Trophoblast cell (in vitro differentiated cells and primary cell): Measurements from ENCODE around the gene CEACAM6.
A peak's percentile ranks its signal among the peaks of the same experiment; 100 is the strongest.

ENCODE experiments used
- DNase-seq, 2 donors: peaks; one replicate each; pipeline ENCODE4 v3.0.0-alpha.2; 2016
- H2AFZ ChIP-seq: 2 replicates; pipeline ENCODE4 v1.6.1; 2013; ENCODE audit warnings: low read length, moderate library complexity, mild to moderate bottlenecking; ENCODE audit not compliant: insufficient read depth, poor library complexity
- H2AK5ac ChIP-seq: 2 replicates; pipeline ENCODE4 v1.6.1; 2013; ENCODE audit warnings: mild to moderate bottlenecking, low read length
- H2BK120ac ChIP-seq: 2 replicates; pipeline ENCODE4 v1.6.1; 2013; ENCODE audit warnings: low read length, mild to moderate bottlenecking, moderate library complexity; ENCODE audit not compliant: insufficient read depth, poor library complexity
- H2BK12ac ChIP-seq: 2 replicates; pipeline ENCODE4 v1.6.1; 2013; ENCODE audit warnings: mild to moderate bottlenecking, low read length, moderate library complexity
- H2BK5ac ChIP-seq: 2 replicates; pipeline ENCODE4 v1.6.1; 2013; ENCODE audit warnings: low read length, low read depth, moderate library complexity, mild to moderate bottlenecking; ENCODE audit not compliant: poor library complexity
- H3K14ac ChIP-seq: 2 replicates; pipeline ENCODE4 v1.6.1; 2013; ENCODE audit warnings: mild to moderate bottlenecking, low read length
- H3K18ac ChIP-seq: 2 replicates; pipeline ENCODE4 v1.6.1; 2013; ENCODE audit warnings: mild to moderate bottlenecking, low read length
- H3K23ac ChIP-seq: 2 replicates; pipeline ENCODE4 v1.6.1; 2013; ENCODE audit warnings: low read length
- H3K27ac ChIP-seq: 2 replicates; pipeline ENCODE4 v1.5.1; 2013; ENCODE audit warnings: low read depth, mild to moderate bottlenecking, inconsistent platforms, low read length, moderate library complexity
- H3K27me3 ChIP-seq: 2 replicates; pipeline ENCODE4 v1.6.1; 2013; ENCODE audit warnings: inconsistent platforms, mild to moderate bottlenecking, low read length, moderate library complexity; ENCODE audit not compliant: insufficient read depth
- H3K36me3 ChIP-seq, 2 experiments: 1 replicate in 1 of 2; 2 replicates in 1 of 2; pipeline ENCODE4 v1.6.1; 2013; ENCODE audit warnings: low read length in 2 of 2, mild to moderate bottlenecking in 2 of 2, moderate library complexity in 1 of 2; ENCODE audit not compliant: insufficient read depth in 2 of 2, control insufficient read depth in 1 of 2
- H3K4ac ChIP-seq: 2 replicates; pipeline ENCODE4 v1.6.1; 2013; ENCODE audit warnings: low read depth, mild to moderate bottlenecking, low read length, moderate library complexity
- H3K4me1 ChIP-seq, 2 experiments: 1 replicate in 1 of 2; 2 replicates in 1 of 2; pipeline ENCODE4 v1.6.1; 2013; ENCODE audit warnings: low read length in 2 of 2, mild to moderate bottlenecking in 2 of 2, moderate library complexity in 1 of 2; ENCODE audit not compliant: insufficient read depth in 2 of 2, control insufficient read depth in 1 of 2
- H3K4me2 ChIP-seq: 2 replicates; pipeline ENCODE4 v1.6.1; 2013; ENCODE audit warnings: inconsistent platforms, mild to moderate bottlenecking, low read length, moderate library complexity
- H3K4me3 ChIP-seq: 2 replicates; pipeline ENCODE4 v1.5.1; 2013; ENCODE audit warnings: mild to moderate bottlenecking, low read depth, low read length, inconsistent platforms
- H3K79me1 ChIP-seq: one replicate; pipeline ENCODE4 v1.6.1; 2013; ENCODE audit warnings: low read length
- H3K79me2 ChIP-seq: 2 replicates; pipeline ENCODE4 v1.6.1; 2013; ENCODE audit warnings: low read length, mild to moderate bottlenecking; ENCODE audit not compliant: control insufficient read depth, insufficient read depth, poor library complexity
- H3K9ac ChIP-seq: 2 replicates; pipeline ENCODE4 v1.6.1; 2013; ENCODE audit warnings: mild to moderate bottlenecking, low read length
- H3K9me3 ChIP-seq: 2 replicates; pipeline ENCODE4 v1.6.1; 2013; ENCODE audit warnings: low read depth, mild to moderate bottlenecking, control low read depth, inconsistent platforms, low read length; ENCODE audit not compliant: insufficient read depth
- H4K12ac ChIP-seq: 2 replicates; pipeline ENCODE4 v1.6.1; 2013; ENCODE audit warnings: low read depth, mild to moderate bottlenecking, low read length, moderate library complexity
- H4K8ac ChIP-seq: 2 replicates; pipeline ENCODE4 v1.6.1; 2013; ENCODE audit warnings: low read depth, mild to moderate bottlenecking, low read length, moderate library complexity
- H4K91ac ChIP-seq: one replicate; pipeline ENCODE4 v1.6.1; 2013; ENCODE audit warnings: low read depth, mild to moderate bottlenecking, low read length, moderate library complexity
- WGBS: extraction: QIAGEN DNeasy Blood & Tissue Kit; methylation state at CpG from one replicate; pipeline ENCODE4 v1.1.7; 2013; ENCODE audit warnings: missing lambda C conversion rate; ENCODE audit not compliant: insufficient read length, insufficient coverage; ENCODE audit errors: extremely low coverage; 5-methylcytosine and 5-hydroxymethylcytosine counted together

The CEACAM6 gene

DNA sequence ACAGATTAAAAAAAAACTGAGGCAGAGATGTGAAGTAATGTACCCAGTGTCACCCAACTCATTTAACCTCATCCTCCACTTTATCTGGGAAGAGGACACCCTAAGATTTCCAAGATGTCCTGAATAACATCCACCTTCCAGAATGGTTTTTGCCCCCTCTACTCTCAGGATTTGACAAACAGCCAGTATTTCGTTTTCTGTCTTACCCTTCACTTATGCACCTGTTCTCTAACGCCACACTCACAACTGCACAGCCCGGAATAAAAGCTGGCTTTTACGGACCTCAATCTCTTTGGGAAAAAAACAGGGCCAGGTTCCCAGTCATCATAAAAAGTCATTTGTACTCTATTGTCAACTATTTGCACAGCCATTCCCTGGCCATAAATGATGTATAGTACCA, 21.2 kb upstream of the CEACAM6 start:
- peaks cover 7% of the 10 kb centered on the region for H3K9me3 ChIP-seq
- H4K12ac ChIP-seq: no peak overlapping the region
- H3K18ac ChIP-seq: no peak overlapping the region
- DNase-seq: no peak
- no peak overlapping the region for H4K8ac ChIP-seq
- no peak overlapping the region for H3K9ac ChIP-seq
- H3K27me3 ChIP-seq: no peaks in the 10 kb centered on the region
- H4K91ac ChIP-seq: no peak overlapping the region
- no peak overlapping the region for H2BK12ac ChIP-seq
- no peak overlapping the region for H3K23ac ChIP-seq
- no peaks in the 10 kb centered on the region for H3K4me1 ChIP-seq
- H2AFZ ChIP-seq: no peak overlapping the region
- no peaks in the 10 kb centered on the region for H3K79me2 ChIP-seq
- H3K79me1 ChIP-seq: no peaks in the 10 kb centered on the region
- H3K4ac ChIP-seq: no peak overlapping the region
- no peak overlapping the region for H2BK5ac ChIP-seq
- no peaks in the 10 kb centered on the region for H3K36me3 ChIP-seq
- H3K14ac ChIP-seq: no peak overlapping the region
- no peak overlapping the region for H3K4me3 ChIP-seq
- H3K27ac ChIP-seq: no peak overlapping the region
- no peak overlapping the region for H2AK5ac ChIP-seq
- WGBS: no CpG with 5 or more reads among the region's 4 CpGs
- no peak overlapping the region for H3K4me2 ChIP-seq
- H2BK120ac ChIP-seq: no peak overlapping the region

DNA sequence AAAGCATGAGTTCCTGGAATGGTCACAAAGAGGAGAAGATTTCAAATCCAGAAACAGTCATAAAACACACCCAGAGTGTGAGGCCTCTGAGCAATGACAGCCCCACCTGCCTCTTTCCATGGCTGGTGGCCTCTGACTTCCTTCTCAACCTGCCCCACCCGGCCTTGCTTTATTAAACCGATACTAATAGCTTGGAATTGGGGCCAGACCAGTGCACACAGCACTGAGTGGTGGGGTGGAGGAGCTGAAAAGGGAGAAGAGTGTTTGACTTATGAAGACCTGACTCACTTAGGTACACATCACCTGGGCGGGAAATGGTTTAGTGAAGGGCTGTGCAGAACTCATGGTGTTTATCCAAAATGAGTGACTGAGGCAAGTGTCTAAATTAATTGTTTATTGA, 20.7 kb upstream of the CEACAM6 start:
- no peak overlapping the region for H3K9ac ChIP-seq
- H2AK5ac ChIP-seq: no peak overlapping the region
- no peak overlapping the region for H3K14ac ChIP-seq
- H4K8ac ChIP-seq: no peak overlapping the region
- H2BK12ac ChIP-seq: no peak overlapping the region
- H2BK120ac ChIP-seq: no peak overlapping the region
- no peak overlapping the region for H3K4me3 ChIP-seq
- no peak for DNase-seq
- H3K79me1 ChIP-seq: no peaks in the 10 kb centered on the region
- H4K91ac ChIP-seq: no peak overlapping the region
- H3K27ac ChIP-seq: no peak overlapping the region
- H4K12ac ChIP-seq: no peak overlapping the region
- H3K18ac ChIP-seq: no peak overlapping the region
- no peak overlapping the region for H3K4ac ChIP-seq
- no peaks in the 10 kb centered on the region for H3K36me3 ChIP-seq
- H3K4me2 ChIP-seq: no peak overlapping the region
- H2AFZ ChIP-seq: no peak overlapping the region
- H3K27me3 ChIP-seq: no peaks in the 10 kb centered on the region
- no peaks in the 10 kb centered on the region for H3K4me1 ChIP-seq
- no peak overlapping the region for H3K23ac ChIP-seq
- H3K9me3 ChIP-seq: peaks cover 7% of the 10 kb centered on the region
- no peak overlapping the region for H2BK5ac ChIP-seq
- WGBS: no CpG with 5 or more reads among the region's 3 CpGs
- no peaks in the 10 kb centered on the region for H3K79me2 ChIP-seq

DNA sequence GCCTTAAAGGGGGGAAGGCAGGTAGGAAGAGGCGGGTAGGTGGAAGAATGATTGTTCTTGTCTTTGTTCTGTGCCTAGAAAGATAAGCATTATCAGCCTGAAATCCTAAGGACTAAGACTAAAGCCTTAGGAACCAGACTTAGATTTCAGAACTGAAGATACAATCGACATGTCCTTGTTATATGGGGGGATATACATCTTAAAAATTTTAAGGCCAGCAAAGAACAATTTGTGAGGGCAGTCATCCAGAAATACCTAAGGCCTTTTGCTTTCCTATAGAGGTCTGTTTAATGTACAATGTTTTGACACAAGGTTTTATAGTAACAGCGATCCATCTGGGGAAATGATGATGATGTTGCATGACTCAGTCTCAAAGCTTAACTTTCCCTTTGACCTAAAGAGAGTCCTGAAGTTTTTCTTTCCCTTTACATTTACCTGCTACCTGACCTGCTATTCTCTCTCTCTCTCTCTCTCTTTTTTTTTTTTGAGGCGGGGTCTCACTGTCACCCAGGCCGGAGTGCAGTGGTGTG, 20.2 kb upstream of the CEACAM6 start:
- no peak overlapping the region for H3K27ac ChIP-seq
- no peak overlapping the region for H3K14ac ChIP-seq
- no peaks in the 10 kb centered on the region for H3K79me2 ChIP-seq
- H3K9ac ChIP-seq: no peak overlapping the region
- no peak for DNase-seq
- H3K79me1 ChIP-seq: no peaks in the 10 kb centered on the region
- no peak overlapping the region for H4K91ac ChIP-seq
- H2BK120ac ChIP-seq: no peak overlapping the region
- H3K4me2 ChIP-seq: no peak overlapping the region
- H4K12ac ChIP-seq: no peak overlapping the region
- no peaks in the 10 kb centered on the region for H3K4me1 ChIP-seq
- no peak overlapping the region for H3K4ac ChIP-seq
- no CpG with 5 or more reads among the region's 5 CpGs for WGBS
- H3K9me3 ChIP-seq: peaks cover 7% of the 10 kb centered on the region
- no peaks in the 10 kb centered on the region for H3K27me3 ChIP-seq
- no peak overlapping the region for H3K23ac ChIP-seq
- no peaks in the 10 kb centered on the region for H3K36me3 ChIP-seq
- no peak overlapping the region for H2BK5ac ChIP-seq
- no peak overlapping the region for H2BK12ac ChIP-seq
- H2AK5ac ChIP-seq: no peak overlapping the region
- no peak overlapping the region for H3K18ac ChIP-seq
- no peak overlapping the region for H2AFZ ChIP-seq
- no peak overlapping the region for H4K8ac ChIP-seq
- H3K4me3 ChIP-seq: no peak overlapping the region

DNA sequence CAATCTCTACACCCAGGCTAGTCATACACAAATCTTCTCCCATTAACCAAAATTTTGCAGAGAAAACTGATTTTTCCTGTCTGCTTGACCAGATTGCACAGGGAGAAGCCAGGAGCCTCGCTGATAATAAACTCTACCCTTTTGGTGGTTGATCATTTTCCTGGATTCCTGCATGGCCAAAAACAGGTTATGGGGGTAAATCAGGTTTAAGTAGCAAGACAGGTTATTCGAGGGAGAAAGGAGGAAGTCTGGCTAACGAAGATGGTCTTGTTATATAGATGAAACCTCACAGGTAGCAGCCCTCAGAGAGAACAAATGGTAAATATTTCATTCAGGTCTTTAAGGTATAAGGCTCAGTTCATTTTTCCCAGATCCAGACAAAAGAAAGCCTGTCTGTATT, 16.0 kb upstream of the CEACAM6 start:
- H3K18ac ChIP-seq: no peak overlapping the region
- H3K23ac ChIP-seq: no peak overlapping the region

More for the DNA sequence above, 16.0 kb upstream of the CEACAM6 start:
- H3K9ac ChIP-seq: no peak overlapping the region
- no peak overlapping the region for H2BK5ac ChIP-seq
- peak in 1 of 2 donors; percentile 5 for DNase-seq
- H3K14ac ChIP-seq: no peak overlapping the region
- no peaks in the 10 kb centered on the region for H3K79me1 ChIP-seq
- H4K12ac ChIP-seq: no peak overlapping the region
- no peak overlapping the region for H2BK120ac ChIP-seq
- no peak overlapping the region for H3K4me3 ChIP-seq
- no peak overlapping the region for H2AK5ac ChIP-seq
- no peak overlapping the region for H2BK12ac ChIP-seq
- no CpG with 5 or more reads among the region's 3 CpGs for WGBS
- H3K27me3 ChIP-seq: no peaks in the 10 kb centered on the region
- no peaks in the 10 kb centered on the region for H3K79me2 ChIP-seq
- H3K4me2 ChIP-seq: no peak overlapping the region
- H3K27ac ChIP-seq: no peak overlapping the region
- no peak overlapping the region for H4K91ac ChIP-seq
- no peak overlapping the region for H2AFZ ChIP-seq
- H3K4ac ChIP-seq: no peak overlapping the region
- no peaks in the 10 kb centered on the region for H3K4me1 ChIP-seq
- H3K9me3 ChIP-seq: peaks cover 6% of the 10 kb centered on the region
- H3K36me3 ChIP-seq: no peaks in the 10 kb centered on the region
- H4K8ac ChIP-seq: no peak overlapping the region
